Body of pancreas (tissue), 4 donors: ENCODE results near the gene EZH2. TPM values are rescaled to one million over a fixed set of nuclear protein-coding genes. Genes with fewer than 3 reads are reported as not detected.

Experiments used
- ATAC-seq: fragments of 150-250 bp; one replicate; pipeline ENCODE4 v1.9.1; 2016
- DNase-seq, 4 donors: peaks; one replicate each; pipeline ENCODE4 v3.0.0-alpha.2; 2019
- H3K27ac ChIP-seq, 4 donors: fragments of 200-600 bp; sonication (generic); 1 replicate in 3 of 4; 2 replicates in 1 of 4; pipeline versions ENCODE4 v1.5.1 to v1.6.1; 2016 to 2019; ENCODE audit warnings: mild to moderate bottlenecking in 1 of 4, mixed read lengths in 1 of 4, moderate library complexity in 1 of 4
- H3K27me3 ChIP-seq, 2 donors: fragments of 200-600 bp; sonication (generic); one replicate each; pipeline ENCODE4 v1.6.0; 2016; ENCODE audit warnings: mild to moderate bottlenecking in 1 of 2
- H3K36me3 ChIP-seq, 2 donors: fragments of 200-600 bp; sonication (generic); replicated peaks in 1 of 2; 2 replicates each; pipeline ENCODE4 v1.5.1; 2016; ENCODE audit warnings: low read depth in 2 of 2; ENCODE audit not compliant: insufficient read depth in 1 of 2
- H3K4me1 ChIP-seq: fragments of 200-600 bp; sonication (generic); one replicate; pipeline ENCODE4 v1.6.0; 2016
- H3K4me3 ChIP-seq, 2 donors: fragments of 200-600 bp; sonication (generic); 1 replicate in 1 of 2; 2 replicates in 1 of 2; pipeline ENCODE4 v1.5.1; 2016 to 2019
- H3K9me3 ChIP-seq, 3 donors: fragments of 200-600 bp; sonication (generic); 1 replicate in 2 of 3; 2 replicates in 1 of 3; pipeline ENCODE4 v1.5.1; 2016
- POLR2A ChIP-seq, 3 donors: fragments of 450-650 bp; IDR thresholded peaks; one replicate each; pipeline ENCODE4 v1.6.1; 2016; ENCODE audit warnings: antibody characterized with exemption in 3 of 3, mild to moderate bottlenecking in 2 of 3
- WGBS, 2 donors: methylation state at CpG; one replicate each; pipeline ENCODE4 v1.1.5; 2017; 5-methylcytosine and 5-hydroxymethylcytosine counted together
- intact Hi-C: fragments of 100-400 bp; cut with DNase I; formaldehyde crosslinking; loops from one replicate; pipeline ENCODE4 v1.15.1; 2023
- total RNA-seq, 2 donors: library from RNA; depleted of rRNA; stranded (reverse); fragments of >200 nt; gene quantifications; one replicate each; pipeline ENCODE4 v1.1.0, GENCODE V29; 2016
- TF ChIP-seq, protein P1 (sequence below), 7 experiments: fragments of 450-650 bp in 4 of 7; fragments of 200-600 bp in 3 of 7; sonication (generic) in 3 of 7; IDR thresholded peaks; one replicate each; pipeline ENCODE4 v1.5.1; 2016 to 2019; ENCODE audit warnings: antibody characterized with exemption in 7 of 7

Gene EZH2
- total RNA-seq, 2 donors from 2014 or later = 3.4 to 4.0 TPM

DNA sequence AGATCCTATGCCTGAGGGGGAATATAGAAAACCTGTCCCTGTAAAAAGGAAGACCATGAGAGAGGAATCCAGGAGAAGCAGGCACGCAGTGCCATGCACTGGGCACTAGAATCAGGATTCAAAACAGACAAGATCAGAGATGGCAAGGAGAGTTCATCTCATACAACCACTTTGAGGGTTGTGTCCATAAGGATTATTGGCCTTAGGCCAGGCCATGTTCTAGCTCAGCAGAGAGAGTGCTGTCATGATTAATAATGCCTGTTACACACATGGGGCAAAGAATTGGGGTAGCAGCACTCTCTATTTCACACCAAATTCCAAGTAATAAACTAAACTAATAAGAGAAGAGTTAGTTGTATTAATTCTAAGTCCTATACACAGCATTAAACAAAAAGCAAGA lies 29.1 kb downstream of the EZH2 start:
- 100% methylated on average over 1 of the region's 1 CpG for WGBS, 2 donors
- ATAC-seq (no peak), DNase-seq (no peak)
- Histone ChIP-seq H3K4me3 (no peak overlapping the region), H3K4me1 (peaks cover 8% of the 10 kb centered on the region), H3K9me3 (no peaks in the 10 kb centered on the region), H3K27me3 (no peaks in the 10 kb centered on the region), H3K27ac (no peak overlapping the region), H3K36me3 (no peaks in the 10 kb centered on the region)
- TF ChIP-seq POLR2A (IDR thresholded peaks at IDR 0.05) = no peak
- TF ChIP-seq, protein P1, sequence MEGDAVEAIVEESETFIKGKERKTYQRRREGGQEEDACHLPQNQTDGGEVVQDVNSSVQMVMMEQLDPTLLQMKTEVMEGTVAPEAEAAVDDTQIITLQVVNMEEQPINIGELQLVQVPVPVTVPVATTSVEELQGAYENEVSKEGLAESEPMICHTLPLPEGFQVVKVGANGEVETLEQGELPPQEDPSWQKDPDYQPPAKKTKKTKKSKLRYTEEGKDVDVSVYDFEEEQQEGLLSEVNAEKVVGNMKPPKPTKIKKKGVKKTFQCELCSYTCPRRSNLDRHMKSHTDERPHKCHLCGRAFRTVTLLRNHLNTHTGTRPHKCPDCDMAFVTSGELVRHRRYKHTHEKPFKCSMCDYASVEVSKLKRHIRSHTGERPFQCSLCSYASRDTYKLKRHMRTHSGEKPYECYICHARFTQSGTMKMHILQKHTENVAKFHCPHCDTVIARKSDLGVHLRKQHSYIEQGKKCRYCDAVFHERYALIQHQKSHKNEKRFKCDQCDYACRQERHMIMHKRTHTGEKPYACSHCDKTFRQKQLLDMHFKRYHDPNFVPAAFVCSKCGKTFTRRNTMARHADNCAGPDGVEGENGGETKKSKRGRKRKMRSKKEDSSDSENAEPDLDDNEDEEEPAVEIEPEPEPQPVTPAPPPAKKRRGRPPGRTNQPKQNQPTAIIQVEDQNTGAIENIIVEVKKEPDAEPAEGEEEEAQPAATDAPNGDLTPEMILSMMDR (IDR thresholded peaks at IDR 0.05) = no peak
- intact Hi-C loops = no loop called here

DNA sequence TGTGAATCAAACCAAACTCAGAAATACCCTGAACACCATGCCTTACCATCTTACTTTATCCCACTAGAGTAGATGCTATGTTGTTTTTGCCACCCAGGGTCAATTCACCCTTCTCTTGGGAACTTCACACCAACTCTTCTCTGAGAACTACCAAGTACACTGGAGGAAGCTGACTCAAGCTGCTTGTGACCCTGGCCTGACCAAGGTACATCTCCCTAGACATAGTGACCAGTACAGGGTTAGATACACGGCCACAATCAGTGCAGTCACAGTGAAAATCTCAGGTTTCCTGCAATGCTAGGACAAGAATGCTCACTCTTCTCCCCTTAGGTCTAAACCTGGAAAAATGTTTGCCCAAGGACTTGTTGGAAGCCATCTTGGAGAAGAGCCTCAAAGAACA lies 31.8 kb downstream of the EZH2 start:
- H3K9me3 ChIP-seq = no peaks in the 10 kb centered on the region
- H3K4me1 ChIP-seq = peaks cover 13% of the 10 kb centered on the region
- no peaks in the 10 kb centered on the region for H3K27me3 ChIP-seq
- intact Hi-C loops = no loop called here
- TF ChIP-seq, protein P1 (IDR thresholded peaks at IDR 0.05) = no peak
- no peak for TF ChIP-seq POLR2A (IDR thresholded peaks at IDR 0.05)
- ATAC-seq (no peak), DNase-seq (no peak)
- H3K4me3 ChIP-seq = no peak overlapping the region
- H3K27ac ChIP-seq = no peak overlapping the region
- WGBS, 2 donors = 78 to 83% methylated on average over 1 of the region's 1 CpG
- H3K36me3 ChIP-seq = no peaks in the 10 kb centered on the region

DNA sequence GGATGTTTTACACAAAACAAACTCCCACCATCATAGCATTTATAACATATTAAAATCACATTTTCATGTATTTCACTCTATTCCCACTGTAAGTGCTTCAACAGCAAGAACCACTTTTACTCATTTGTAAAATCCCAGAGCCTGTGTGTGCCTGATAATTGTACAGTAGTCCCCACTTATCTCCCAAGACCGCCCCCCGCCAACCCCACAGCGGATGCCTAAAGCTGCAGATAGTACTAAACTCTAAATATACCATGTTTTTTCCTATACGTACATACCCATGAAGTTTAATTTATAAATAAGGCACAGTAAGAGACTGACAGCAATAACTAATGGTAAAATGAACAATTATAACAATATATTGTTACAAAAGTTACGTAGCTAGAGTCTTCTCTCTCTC lies 33.5 kb downstream of the EZH2 start:
- H3K4me3 ChIP-seq = no peak overlapping the region
- intact Hi-C loops = no loop called here
- H3K4me1 ChIP-seq = peaks cover 5% of the 10 kb centered on the region
- 95% methylated on average over 5 of the region's 5 CpGs for WGBS, 2 donors
- H3K9me3 ChIP-seq = no peaks in the 10 kb centered on the region
- ATAC-seq (no peak), DNase-seq (no peak)
- TF ChIP-seq POLR2A (IDR thresholded peaks at IDR 0.05) = no peak
- TF ChIP-seq, protein P1 (IDR thresholded peaks at IDR 0.05) = no peak
- H3K27ac ChIP-seq = no peak overlapping the region
- no peaks in the 10 kb centered on the region for H3K27me3 ChIP-seq
- no peaks in the 10 kb centered on the region for H3K36me3 ChIP-seq

- DNase-seq (no peak), ATAC-seq (no peak)
- Histone ChIP-seq H3K4me3 (no peak overlapping the region), H3K36me3 (no peaks in the 10 kb centered on the region), H3K4me1 (peaks cover 5% of the 10 kb centered on the region), H3K27me3 (no peaks in the 10 kb centered on the region), H3K27ac (no peak overlapping the region), H3K9me3 (no peaks in the 10 kb centered on the region)
- TF ChIP-seq POLR2A (IDR thresholded peaks at IDR 0.05) = no peak
- TF ChIP-seq, protein P1 (IDR thresholded peaks at IDR 0.05) = no peak
- intact Hi-C loops = no loop called here
- 67 to 70% methylated on average over 7 of the region's 7 CpGs for WGBS, 2 donors
Observed at GRCh38 chr7:148849393-148850098, 34.5 kb downstream of the EZH2 start.
